OCI-LY1 (cell line): ENCODE measurements around the gene WDR35.
"Not testable (repeated sequence)": the region's sequence is repeated elsewhere in the genome, so short reads cannot be mapped to it uniquely, and the experiment has no call there.

Source experiments
- H2AFZ ChIP-seq: fragments of 200-600 bp; sonication (generic), shearing (Covaris generic); 2 replicates; pipeline ENCODE4 v1.6.0; 2014; ENCODE audit warnings: antibody characterized with exemption, mild to moderate bottlenecking, low read length
- H3F3A ChIP-seq: fragments of 200-600 bp; sonication (generic), shearing (Covaris generic); 2 replicates; pipeline ENCODE4 v1.6.0; 2014; ENCODE audit warnings: mild to moderate bottlenecking, antibody characterized with exemption, low read length, moderate library complexity; ENCODE audit not compliant: insufficient read depth
- H3K27ac ChIP-seq: fragments of 200-600 bp; sonication (generic); 2 replicates; pipeline ENCODE4 v1.5.1; 2014; ENCODE audit warnings: low read length, mixed run types, mild to moderate bottlenecking, low read depth; ENCODE audit not compliant: poor library complexity, severe bottlenecking
- H3K27me3 ChIP-seq: fragments of 200-600 bp; sonication (generic); 2 replicates; pipeline ENCODE4 v1.6.0; 2014; ENCODE audit warnings: antibody characterized with exemption, mild to moderate bottlenecking, low read length, moderate library complexity; ENCODE audit not compliant: insufficient read depth
- H3K36me3 ChIP-seq: fragments of 200-600 bp; sonication (generic); 2 replicates; pipeline ENCODE4 v1.6.1; 2014; ENCODE audit warnings: mild to moderate bottlenecking, antibody characterized with exemption, low read length, moderate library complexity, mixed read lengths; ENCODE audit not compliant: insufficient read depth
- H3K4me1 ChIP-seq: fragments of 200-600 bp; sonication (generic); 2 replicates; pipeline ENCODE4 v1.5.1; 2014; ENCODE audit warnings: mild to moderate bottlenecking, low read length, moderate library complexity; ENCODE audit not compliant: insufficient read depth, severe bottlenecking
- H3K4me2 ChIP-seq: fragments of 200-600 bp; sonication (generic), shearing (Covaris generic); 2 replicates; pipeline ENCODE4 v1.6.1; 2014; ENCODE audit warnings: low read length
- H3K4me3 ChIP-seq: fragments of 200-600 bp; sonication (generic); 2 replicates; pipeline ENCODE4 v1.5.1; 2014; ENCODE audit warnings: low read length, low read depth, mild to moderate bottlenecking, mixed read lengths; ENCODE audit not compliant: poor library complexity, severe bottlenecking
- H3K79me2 ChIP-seq: fragments of 200-600 bp; shearing (Covaris generic); 2 replicates; pipeline ENCODE4 v1.6.1; 2016; ENCODE audit warnings: mixed run types, low read length, mixed read lengths; ENCODE audit not compliant: insufficient read depth
- H3K9ac ChIP-seq: fragments of 200-600 bp; sonication (generic), shearing (Covaris generic); 2 replicates; pipeline ENCODE4 v1.6.1; 2014; ENCODE audit warnings: mild to moderate bottlenecking, low read length, mixed read lengths
- H3K9me2 ChIP-seq: fragments of 200-600 bp; sonication (generic), shearing (Covaris generic); 2 replicates; pipeline ENCODE4 v1.6.1; 2014; ENCODE audit warnings: low read depth, mild to moderate bottlenecking, low read length, mixed read lengths
- H3K9me3 ChIP-seq: fragments of 200-600 bp; shearing (Covaris generic); 2 replicates; pipeline ENCODE4 v1.6.1; 2014; ENCODE audit warnings: low read length, mixed read lengths
- H4K20me1 ChIP-seq: fragments of 200-600 bp; sonication (generic), shearing (Covaris generic); 2 replicates; pipeline ENCODE4 v1.6.0; 2016; ENCODE audit warnings: mild to moderate bottlenecking, low read length; ENCODE audit not compliant: insufficient read depth
- CTCF ChIP-seq: fragments of 200-600 bp; sonication (generic), shearing (Covaris generic); IDR thresholded peaks from 2 replicates; pipeline ENCODE4 v1.5.1; 2017; ENCODE audit warnings: mild to moderate bottlenecking, antibody characterized with exemption, low read length, moderate library complexity, mixed read lengths
- EZH2 ChIP-seq: fragments of 200-600 bp; sonication (generic), shearing (Covaris generic); IDR thresholded peaks from 2 replicates; pipeline ENCODE4 v1.8.0; 2017; ENCODE audit warnings: borderline replicate concordance, mixed run types, mild to moderate bottlenecking, antibody characterized with exemption, low read length, moderate library complexity, mixed read lengths

Gene WDR35

GRCh38 chr2:19893520-19894133 lies 96.3 kb downstream of the WDR35 start:
- no peaks in the 10 kb centered on the region for H4K20me1 ChIP-seq
- no peak overlapping the region for H2AFZ ChIP-seq
- H3K36me3 ChIP-seq: peaks cover 10% of the 10 kb centered on the region
- peaks cover 14% of the 10 kb centered on the region for H3K4me1 ChIP-seq
- no peak overlapping the region for H3K4me2 ChIP-seq
- no peak for TF ChIP-seq EZH2
- TF ChIP-seq CTCF: no peak
- no peak overlapping the region for H3K9ac ChIP-seq
- no peaks in the 10 kb centered on the region for H3K27me3 ChIP-seq
- H3K9me2 ChIP-seq: no peaks in the 10 kb centered on the region
- H3K27ac ChIP-seq: no peak overlapping the region
- no peak overlapping the region for H3K4me3 ChIP-seq
- no peaks in the 10 kb centered on the region for H3F3A ChIP-seq
- H3K79me2 ChIP-seq: peaks cover 13% of the 10 kb centered on the region; the same call in 1 of the 2 replicates
- no peaks in the 10 kb centered on the region for H3K9me3 ChIP-seq

GRCh38 chr2:19891971-19892370 lies 97.9 kb downstream of the WDR35 start:
- H3K27me3 ChIP-seq: not testable (repeated sequence)

GRCh38 chr2:19890104-19890503 lies 99.8 kb downstream of the WDR35 start:
- Histone ChIP-seq H3K4me1 (no peaks in the 10 kb centered on the region), H3K4me2 (no peak overlapping the region)

More at GRCh38 chr2:19891971-19892370, 97.9 kb downstream of the WDR35 start:
- not testable (repeated sequence) for H2AFZ ChIP-seq, H3K36me3 ChIP-seq, H3K4me3 ChIP-seq, H3K4me1 ChIP-seq, H3F3A ChIP-seq, H4K20me1 ChIP-seq, H3K4me2 ChIP-seq, H3K9me3 ChIP-seq, H3K27ac ChIP-seq, H3K9me2 ChIP-seq, H3K79me2 ChIP-seq, H3K9ac ChIP-seq

More at GRCh38 chr2:19890104-19890503, 99.8 kb downstream of the WDR35 start:
- Histone ChIP-seq H3F3A (no peaks in the 10 kb centered on the region), H3K9ac (no peak overlapping the region), H4K20me1 (no peaks in the 10 kb centered on the region), H3K9me2 (no peaks in the 10 kb centered on the region), H3K9me3 (no peaks in the 10 kb centered on the region), H2AFZ (no peak overlapping the region), H3K36me3 (peaks cover 10% of the 10 kb centered on the region), H3K79me2 (no peaks in the 10 kb centered on the region; the same call in 1 of the 2 replicates), H3K4me3 (no peak overlapping the region), H3K27me3 (no peaks in the 10 kb centered on the region), H3K27ac (no peak overlapping the region)
- TF ChIP-seq CTCF: no peak
- TF ChIP-seq EZH2: no peak
